ENCODE results near the gene UBE2H.

- TF ChIP-seq CTCF (IDR thresholded peaks at IDR 0.05; ENCODE audit: insufficient read depth, low read length), result no peak
- TF ChIP-seq POLR2AphosphoS5 (IDR thresholded peaks at IDR 0.05; ENCODE audit: low read depth), result no peak
Measured at GRCh38 chr7:129969881-129970446, 17.2 kb upstream of the UBE2H start.
